Uterus (tissue), 4 donors: Measurements from ENCODE around the gene MAPK9. TPM values are rescaled to one million over a fixed set of nuclear protein-coding genes. Genes with fewer than 3 reads are reported as not detected.

Experiments
- DNase-seq, 2 donors: peaks; one replicate each; pipeline ENCODE4 v3.0.0-alpha.2; 2019 to 2020
- H3K27ac ChIP-seq, 2 donors: fragments of 200-600 bp; sonication (generic); 1 replicate in 1 of 2; 2 replicates in 1 of 2; pipeline ENCODE4 v1.5.1; 2016 to 2018
- H3K27me3 ChIP-seq, 2 donors: fragments of 200-600 bp; sonication (generic); one replicate each; pipeline ENCODE4 v1.5.1; 2018 to 2019; ENCODE audit warnings: control low read depth in 1 of 2
- H3K36me3 ChIP-seq, 2 donors: fragments of 200-600 bp; sonication (generic); one replicate each; pipeline ENCODE4 v1.5.1; 2019; ENCODE audit warnings: control low read depth in 1 of 2
- H3K4me1 ChIP-seq, 2 donors: fragments of 200-600 bp; sonication (generic); one replicate each; pipeline ENCODE4 v1.5.1; 2018 to 2019; ENCODE audit warnings: control low read depth in 1 of 2
- H3K4me3 ChIP-seq, 2 donors: fragments of 200-600 bp; sonication (generic); 1 replicate in 1 of 2; 2 replicates in 1 of 2; pipeline ENCODE4 v1.5.1; 2018 to 2019; ENCODE audit warnings: mild to moderate bottlenecking in 1 of 2
- H3K9me3 ChIP-seq, 2 donors: fragments of 200-600 bp; sonication (generic); one replicate each; pipeline ENCODE4 v1.5.1; 2019; ENCODE audit warnings: control low read depth in 1 of 2
- POLR2A ChIP-seq, 2 donors: fragments of 450-650 bp; IDR thresholded peaks; one replicate each; pipeline ENCODE4 v1.6.1; 2016; ENCODE audit warnings: antibody characterized with exemption in 2 of 2, mild to moderate bottlenecking in 1 of 2, moderate library complexity in 1 of 2
- intact Hi-C: fragments of 100-400 bp; cut with DNase I; formaldehyde crosslinking; loops from one replicate; pipeline ENCODE4 v1.15.1; 2023; ENCODE audit warnings: low total_unique reads
- total RNA-seq, 4 donors: library from RNA; depleted of rRNA in 3 of 4; stranded (reverse); fragments of >200 nt in 3 of 4; gene quantifications; one replicate each; pipeline versions ENCODE4 v1.1.0 to v1.2.4, GENCODE V29; 2014 to 2023
- TF ChIP-seq, protein P1 (sequence below), 4 experiments: fragments of 200-600 bp in 2 of 4; fragments of 450-650 bp in 2 of 4; sonication (generic) in 2 of 4; IDR thresholded peaks; one replicate each; pipeline ENCODE4 v1.5.1; 2016 to 2019; ENCODE audit warnings: antibody characterized with exemption in 4 of 4, mild to moderate bottlenecking in 2 of 4, moderate library complexity in 1 of 4
- donor health status: DM: yes; HTN: yes; CAD: no.

MAPK9 gene
- 10 to 100 TPM in 3 of 4 donors, 1 to 10 TPM in 1; 9.2 to 45.1 (median 33.3) TPM for total RNA-seq

DNA sequence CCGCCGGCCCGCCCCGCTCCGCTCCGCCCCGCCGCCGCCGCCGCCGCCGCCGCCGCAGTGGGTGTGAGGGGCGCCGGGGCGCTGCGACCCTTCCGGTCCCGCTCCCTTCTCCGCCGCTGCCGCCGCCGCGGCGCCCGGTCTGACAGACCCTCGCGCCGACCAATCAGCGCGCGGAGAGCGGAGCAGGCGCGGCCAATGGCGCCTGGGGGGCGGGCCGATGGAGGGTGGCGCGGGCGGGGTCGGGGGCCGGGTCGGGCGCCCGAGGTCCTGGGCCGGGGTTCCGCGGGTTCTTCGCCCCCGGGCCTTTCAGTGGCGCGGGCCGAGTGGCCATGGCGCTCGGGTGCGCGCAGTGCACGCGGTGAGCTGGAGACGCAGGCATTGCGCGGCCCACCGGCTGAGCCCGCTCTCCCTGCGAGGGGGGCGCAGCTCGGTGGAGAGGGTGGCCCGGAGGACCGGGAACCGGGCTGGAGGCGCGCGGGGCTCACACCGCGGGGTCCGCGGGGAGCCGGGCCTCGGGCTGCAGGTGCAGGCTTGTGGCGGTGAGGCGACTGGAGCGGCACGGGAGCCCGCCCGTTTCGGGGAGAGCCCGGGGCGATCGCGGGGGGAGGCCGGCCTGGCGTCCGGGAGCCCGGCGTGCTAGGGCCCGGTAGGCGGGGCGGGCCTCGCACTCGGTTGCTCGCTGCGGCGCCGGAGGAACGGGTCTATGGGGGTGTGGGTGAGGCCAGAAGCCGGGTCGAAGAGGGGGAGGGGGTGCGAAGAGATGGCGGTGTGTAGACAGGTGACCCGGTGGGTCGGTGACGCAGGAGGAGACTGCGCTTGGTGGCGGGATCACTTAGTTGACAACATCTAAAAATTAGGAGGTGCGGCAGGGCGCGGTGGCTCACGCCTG is at the start of gene MAPK9:
MAPK9 (minus strand) TSS at position 141 of the 889 bp plus-strand sequence. CDS start 11,522 bp downstream, outside the sequence.
- H3K4me1 ChIP-seq, result peaks cover 0 to 3% of the 10 kb centered on the region in 2 donors
- TF ChIP-seq, protein P1, sequence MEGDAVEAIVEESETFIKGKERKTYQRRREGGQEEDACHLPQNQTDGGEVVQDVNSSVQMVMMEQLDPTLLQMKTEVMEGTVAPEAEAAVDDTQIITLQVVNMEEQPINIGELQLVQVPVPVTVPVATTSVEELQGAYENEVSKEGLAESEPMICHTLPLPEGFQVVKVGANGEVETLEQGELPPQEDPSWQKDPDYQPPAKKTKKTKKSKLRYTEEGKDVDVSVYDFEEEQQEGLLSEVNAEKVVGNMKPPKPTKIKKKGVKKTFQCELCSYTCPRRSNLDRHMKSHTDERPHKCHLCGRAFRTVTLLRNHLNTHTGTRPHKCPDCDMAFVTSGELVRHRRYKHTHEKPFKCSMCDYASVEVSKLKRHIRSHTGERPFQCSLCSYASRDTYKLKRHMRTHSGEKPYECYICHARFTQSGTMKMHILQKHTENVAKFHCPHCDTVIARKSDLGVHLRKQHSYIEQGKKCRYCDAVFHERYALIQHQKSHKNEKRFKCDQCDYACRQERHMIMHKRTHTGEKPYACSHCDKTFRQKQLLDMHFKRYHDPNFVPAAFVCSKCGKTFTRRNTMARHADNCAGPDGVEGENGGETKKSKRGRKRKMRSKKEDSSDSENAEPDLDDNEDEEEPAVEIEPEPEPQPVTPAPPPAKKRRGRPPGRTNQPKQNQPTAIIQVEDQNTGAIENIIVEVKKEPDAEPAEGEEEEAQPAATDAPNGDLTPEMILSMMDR (IDR thresholded peaks at IDR 0.05), result no peak
- peak; percentile 7 to 42 for TF ChIP-seq POLR2A (IDR thresholded peaks at IDR 0.05)
- H3K9me3 ChIP-seq, result no peaks in the 10 kb centered on the region
- H3K36me3 ChIP-seq, result no peaks in the 10 kb centered on the region
- intact Hi-C loops, result loop anchor here (5.0 kb wide), 1 partner anchor 180 kb away; no protein-coding TSS in a partner anchor
- H3K27me3 ChIP-seq, result no peaks in the 10 kb centered on the region
- peak; percentile 69 to 81 for DNase-seq
- H3K27ac ChIP-seq, result peak within 1 kb of the TSS; percentile 89 to 95
- H3K4me3 ChIP-seq, result peak within 1 kb of the TSS; percentile 74 to 99

DNA sequence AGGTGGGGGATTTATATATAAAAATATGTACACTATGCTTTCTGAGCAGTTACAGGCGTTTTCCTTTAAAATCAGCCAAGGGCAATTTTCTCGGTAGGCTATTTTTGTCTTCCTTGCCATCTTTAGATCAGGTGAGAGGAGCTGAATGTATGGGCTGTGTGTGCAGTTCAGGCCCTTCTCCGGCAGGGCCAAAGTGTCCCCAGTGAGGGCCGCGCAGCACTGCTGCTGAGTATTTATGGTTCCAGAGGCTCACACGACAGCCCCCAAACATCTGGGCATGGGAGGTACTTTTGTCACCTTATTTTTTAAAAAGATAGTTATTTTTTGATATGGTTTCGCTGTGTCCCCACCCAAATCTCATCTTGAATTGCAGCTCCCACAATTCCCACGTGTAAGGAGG is 49.7 kb upstream of the MAPK9 start:
- Histone ChIP-seq H3K4me1 (peaks cover 4 to 5% of the 10 kb centered on the region in 2 donors), H3K27me3 (no peaks in the 10 kb centered on the region), H3K9me3 (no peaks in the 10 kb centered on the region), H3K4me3 (no peak overlapping the region), H3K27ac (no peak overlapping the region), H3K36me3 (no peaks in the 10 kb centered on the region)
- no peak for TF ChIP-seq POLR2A (IDR thresholded peaks at IDR 0.05)
- TF ChIP-seq, protein P1 (IDR thresholded peaks at IDR 0.05), result no peak
- no peak for DNase-seq
- intact Hi-C loops, result no loop called here

DNA sequence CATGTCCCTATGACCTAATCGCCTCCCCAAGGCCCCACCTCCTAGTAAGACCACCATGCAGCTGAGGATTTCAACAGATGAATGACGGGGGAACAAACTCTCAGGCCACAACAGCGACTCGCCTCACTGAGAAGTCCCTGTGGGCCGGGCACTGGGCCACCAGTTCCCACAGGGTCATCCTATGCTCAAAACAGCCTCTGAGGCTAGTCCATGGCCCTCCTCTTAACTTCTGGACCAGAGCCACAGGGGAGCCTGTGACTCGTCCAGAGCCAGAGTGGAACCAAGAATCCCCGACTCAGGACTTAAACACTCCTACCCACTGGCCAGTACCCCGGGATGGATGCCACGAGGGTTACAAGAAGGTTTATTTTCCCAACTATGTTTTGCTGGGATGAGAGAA is 49.0 kb upstream of the MAPK9 start:
- peaks cover 4 to 5% of the 10 kb centered on the region in 2 donors for H3K4me1 ChIP-seq
- no peak for DNase-seq
- TF ChIP-seq POLR2A (IDR thresholded peaks at IDR 0.05), result no peak
- TF ChIP-seq, protein P1 (IDR thresholded peaks at IDR 0.05), result no peak
- intact Hi-C loops, result no loop called here
- no peak overlapping the region for H3K27ac ChIP-seq
- H3K4me3 ChIP-seq, result no peak overlapping the region
- H3K36me3 ChIP-seq, result no peaks in the 10 kb centered on the region
- H3K9me3 ChIP-seq, result no peaks in the 10 kb centered on the region
- H3K27me3 ChIP-seq, result no peaks in the 10 kb centered on the region

DNA sequence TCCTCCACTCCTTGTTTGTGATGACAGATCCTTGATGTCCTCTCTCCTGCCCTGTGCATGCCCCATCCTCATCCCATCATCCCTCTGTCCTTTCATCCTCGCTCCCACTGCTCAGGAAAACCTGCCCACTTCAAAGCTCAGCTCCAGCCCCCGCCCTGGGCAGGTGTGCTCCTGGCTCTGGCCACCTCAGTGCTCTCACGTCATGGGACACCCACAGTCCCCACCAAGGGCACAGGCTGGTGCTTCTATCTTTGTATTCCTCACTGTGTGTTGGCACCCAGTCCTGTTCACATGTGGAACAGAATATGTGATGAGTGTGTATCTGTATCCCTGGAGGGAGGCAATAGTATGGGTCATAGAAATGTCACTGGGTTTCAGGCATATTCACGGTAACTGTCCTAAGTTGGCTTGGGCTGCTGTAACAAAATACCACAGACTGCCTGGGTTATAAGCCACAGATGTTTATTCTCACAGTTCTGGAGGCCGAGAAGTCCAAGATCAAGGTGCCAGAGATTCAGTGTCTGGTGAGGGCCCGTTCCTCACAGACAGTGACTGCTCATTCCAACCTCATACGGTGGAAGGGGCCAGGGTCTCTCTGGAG is 47.8 kb upstream of the MAPK9 start:
- no peak for TF ChIP-seq POLR2A (IDR thresholded peaks at IDR 0.05)
- TF ChIP-seq, protein P1 (IDR thresholded peaks at IDR 0.05), result no peak
- H3K27me3 ChIP-seq, result no peaks in the 10 kb centered on the region
- no peak overlapping the region for H3K27ac ChIP-seq
- no peak overlapping the region for H3K4me3 ChIP-seq
- DNase-seq, result no peak
- H3K9me3 ChIP-seq, result no peaks in the 10 kb centered on the region
- peaks cover 4 to 5% of the 10 kb centered on the region in 2 donors for H3K4me1 ChIP-seq
- intact Hi-C loops, result no loop called here
- H3K36me3 ChIP-seq, result no peaks in the 10 kb centered on the region
